GM12878 (cell line): ENCODE data around the gene DKK1. TPM values are rescaled to one million over a fixed set of nuclear protein-coding genes. Genes with fewer than 3 reads are reported as not detected.

Source experiments
- BMI1 ChIP-seq: fragments of 450-650 bp; IDR thresholded peaks from 2 replicates; pipeline ENCODE4 v1.6.1; 2016; ENCODE audit warnings: mild to moderate bottlenecking, moderate library complexity, borderline replicate concordance
- E2F8 ChIP-seq: fragments of 450-650 bp; IDR thresholded peaks from 2 replicates; pipeline ENCODE4 v1.6.1; 2018; ENCODE audit warnings: mild to moderate bottlenecking, low read depth, moderate library complexity; ENCODE audit not compliant: partially characterized antibody
- JUNB ChIP-seq: IDR thresholded peaks from 2 replicates; pipeline ENCODE4 v1.6.1; 2016; ENCODE audit warnings: antibody characterized with exemption, mild to moderate bottlenecking
- PKNOX1 ChIP-seq: fragments of 450-650 bp; IDR thresholded peaks from 2 replicates; pipeline ENCODE4 v1.6.1; 2016; ENCODE audit warnings: mild to moderate bottlenecking
- POLR2AphosphoS2 ChIP-seq: IDR thresholded peaks from 2 replicates; pipeline ENCODE4 v1.6.1; 2011; ENCODE audit warnings: low read depth, mild to moderate bottlenecking, low read length, improper control_type of control experiment, moderate library complexity
- STAT1 ChIP-seq: fragments of 450-650 bp; conservative IDR thresholded peaks from 2 replicates; pipeline ENCODE4 v1.6.1; 2014; ENCODE audit warnings: antibody characterized with exemption, mild to moderate bottlenecking
- ZBTB40 ChIP-seq: fragments of 450-650 bp; IDR thresholded peaks from 2 replicates; pipeline ENCODE4 v1.6.1; 2016; ENCODE audit warnings: mild to moderate bottlenecking, moderate library complexity, borderline replicate concordance
- polyA plus RNA-seq, 11 experiments: library from polyadenylated mRNA; depleted of rRNA in 4 of 11; unstranded in 6 of 11; stranded (reverse) in 5 of 11; fragments of >200 nt; fragmentation: Nextera tagmentation in 4 of 11; fragmentation: Illumina TruSeq in 1 of 11; extraction: Ambion mirVana in 4 of 11; extraction: Trizol in 1 of 11; gene quantifications; 1 replicate in 1 of 11; 2 replicates in 10 of 11; pipeline versions ENCODE4 v1.2.1 to v1.2.3, GENCODE V29; 2011 to 2016; ENCODE audit warnings: inconsistent platforms in 2 of 11, missing spikeins in 2 of 11, low read depth in 1 of 11
- total RNA-seq, 4 experiments: library from RNA; depleted of rRNA in 3 of 4; stranded (reverse); fragments of >200 nt in 3 of 4; fragmentation: Illumina TruSeq in 1 of 4; extraction: Trizol in 1 of 4; gene quantifications; 2 replicates each; pipeline versions ENCODE4 v1.2.1 to v1.2.3, GENCODE V29; 2013 to 2021

The DKK1 gene
- total and polyA plus RNA-seq, 10 of the 15 experiments (the other 5 are each of a cell fraction or from before 2014, with no cell fraction given): 0.12 to 0.77 (median 0.33) TPM; not detected in 7

GRCh38 chr10:52322323-52322722 lies 8.2 kb downstream of the DKK1 start (continued):
- TF ChIP-seq E2F8 (no peak), PKNOX1 (no peak), JUNB (no peak), STAT1 (no peak), BMI1 (no peak), POLR2AphosphoS2 (no peak), ZBTB40 (no peak)
- TF ChIP-seq, all 136 proteins: peak for 0
